GM19455 (cell line): ENCODE results near the gene NOXA1.

Experiments used
- ATAC-seq: cut with Tn5 transposase; IDR thresholded peaks from one replicate; pipeline ENCODE4 v1.9.1; 2021; ENCODE audit not compliant: unreplicated experiment

The NOXA1 gene

GRCh38 chr9:137387891-137388560 is 35.2 kb upstream of the NOXA1 start:
- no peak for ATAC-seq

DNA sequence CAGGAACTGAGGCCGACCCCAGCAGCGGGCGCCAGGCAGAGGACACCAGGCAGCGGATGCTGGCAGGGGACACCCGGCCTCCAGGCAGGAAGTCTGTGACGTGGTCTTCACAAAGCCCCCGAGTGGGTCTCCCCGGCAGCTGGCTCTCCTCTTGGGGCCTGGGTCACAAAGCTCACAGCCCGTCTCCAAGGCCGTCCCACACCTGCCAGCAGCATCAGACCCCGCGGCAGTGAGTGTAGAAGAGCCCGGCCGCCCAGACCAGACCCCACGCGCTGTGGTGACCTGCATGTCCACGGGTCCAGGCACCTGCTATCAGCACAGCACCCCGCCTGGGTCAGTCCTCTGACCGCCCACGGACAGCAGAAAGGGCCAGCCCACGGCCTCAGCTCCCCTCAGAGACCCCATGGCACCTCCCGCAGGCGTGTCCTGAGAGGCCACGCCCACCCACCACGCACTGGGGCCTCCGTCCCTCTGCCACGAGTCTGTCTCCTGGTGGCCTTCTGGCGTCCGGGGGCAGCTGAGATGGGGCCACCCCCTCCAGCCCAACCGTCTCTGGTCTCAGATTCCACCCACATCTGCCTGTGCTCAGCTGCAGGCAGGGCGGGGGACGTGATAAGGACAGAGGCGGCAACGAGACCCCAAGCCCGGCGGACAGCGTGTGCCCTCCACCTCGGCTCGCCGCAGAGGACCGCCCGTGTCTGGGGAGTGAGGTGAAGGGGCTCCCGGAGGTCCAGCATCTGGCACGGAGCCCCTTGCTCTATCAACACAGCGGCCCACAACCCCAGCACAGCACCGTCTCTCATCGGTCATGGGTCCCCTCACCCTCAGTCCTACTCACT is 34.4 kb upstream of the NOXA1 start:
- ATAC-seq, result no peak

DNA sequence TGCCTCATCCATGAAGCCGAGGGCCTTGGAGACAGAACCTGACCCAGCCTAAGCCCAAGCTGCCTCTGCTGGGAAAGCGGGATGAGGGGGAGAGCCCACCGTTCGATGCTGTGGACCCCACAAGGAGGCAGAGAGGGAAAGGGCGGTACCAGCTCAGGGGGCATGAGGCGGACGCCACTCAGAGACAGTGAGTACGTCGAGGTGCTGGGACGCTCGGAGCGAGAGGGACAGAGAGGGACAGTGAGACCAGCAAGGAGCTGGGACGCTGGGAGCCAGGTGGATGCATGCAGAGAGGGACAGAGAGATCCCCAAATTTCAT is 33.8 kb upstream of the NOXA1 start:
- no peak for ATAC-seq

GRCh38 chr9:137390553-137391410 is 32.4 kb upstream of the NOXA1 start:
- ATAC-seq, result no peak

DNA sequence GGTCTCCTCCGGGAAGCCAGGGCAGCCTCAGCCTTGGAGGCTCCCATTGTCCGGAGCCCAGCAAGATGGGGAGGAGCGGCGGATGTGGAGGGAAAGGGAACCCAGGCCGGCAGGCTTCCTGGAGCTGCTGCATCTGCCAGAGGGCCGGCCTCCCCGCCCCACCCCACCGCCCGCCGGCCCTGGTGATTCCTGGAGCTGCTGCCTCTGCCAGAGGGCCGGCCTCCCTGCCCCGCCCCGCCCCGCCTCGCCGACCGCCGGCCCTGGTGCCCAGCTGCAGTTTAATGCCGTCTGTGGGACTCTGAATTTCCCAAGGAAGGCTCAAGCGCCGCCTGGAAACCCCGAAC is 31.8 kb upstream of the NOXA1 start:
- no peak for ATAC-seq

GRCh38 chr9:137392232-137393007 is 30.8 kb upstream of the NOXA1 start:
- ATAC-seq, result no peak

DNA sequence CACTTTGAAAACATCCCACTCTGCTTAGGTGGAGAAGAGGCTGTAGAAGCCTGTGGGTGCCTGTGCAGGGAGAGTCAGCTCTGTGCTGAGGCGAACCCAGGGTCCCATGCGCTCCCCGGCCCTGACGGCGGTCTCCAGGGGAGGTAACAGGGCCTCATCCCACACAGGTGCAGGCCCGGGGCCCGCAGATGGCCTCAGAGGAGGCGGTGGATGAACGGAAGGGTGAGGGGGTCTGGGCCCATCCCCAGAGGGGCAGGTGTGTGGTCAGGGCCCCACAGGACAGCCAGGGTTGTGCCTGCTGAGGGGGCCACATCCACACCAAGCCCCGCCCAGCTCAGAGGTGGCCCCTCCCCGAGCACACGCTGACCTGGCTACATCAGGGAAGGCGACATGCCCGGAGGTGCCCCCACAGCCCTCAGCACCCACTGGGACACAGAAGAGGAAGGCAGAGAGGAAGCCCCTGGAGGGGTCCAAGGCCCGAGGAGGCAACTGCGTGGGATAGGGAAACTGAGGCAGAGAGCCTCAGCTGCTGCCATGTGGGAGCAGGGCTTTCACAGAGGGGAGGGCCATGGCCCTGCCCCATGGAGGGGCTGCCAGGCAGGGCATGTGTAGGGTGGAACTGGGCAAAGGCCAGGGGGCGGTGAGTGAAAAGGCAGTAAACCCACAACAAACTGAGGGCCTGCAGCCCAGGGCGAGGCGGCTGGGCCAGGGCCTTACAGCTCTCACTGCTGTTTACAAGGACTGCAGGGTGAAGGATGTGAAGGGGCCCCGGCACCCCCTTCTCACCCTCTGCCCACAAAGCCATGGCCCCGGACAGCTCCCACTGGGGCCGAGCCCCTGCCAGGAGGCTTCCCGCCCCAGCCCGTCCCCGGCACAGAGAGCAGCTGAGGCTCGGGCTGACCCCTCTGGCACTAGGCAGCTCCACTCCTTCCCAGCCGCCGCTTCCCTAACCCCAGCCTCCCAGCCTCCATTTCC is 29.7 kb upstream of the NOXA1 start:
- no peak for ATAC-seq

DNA sequence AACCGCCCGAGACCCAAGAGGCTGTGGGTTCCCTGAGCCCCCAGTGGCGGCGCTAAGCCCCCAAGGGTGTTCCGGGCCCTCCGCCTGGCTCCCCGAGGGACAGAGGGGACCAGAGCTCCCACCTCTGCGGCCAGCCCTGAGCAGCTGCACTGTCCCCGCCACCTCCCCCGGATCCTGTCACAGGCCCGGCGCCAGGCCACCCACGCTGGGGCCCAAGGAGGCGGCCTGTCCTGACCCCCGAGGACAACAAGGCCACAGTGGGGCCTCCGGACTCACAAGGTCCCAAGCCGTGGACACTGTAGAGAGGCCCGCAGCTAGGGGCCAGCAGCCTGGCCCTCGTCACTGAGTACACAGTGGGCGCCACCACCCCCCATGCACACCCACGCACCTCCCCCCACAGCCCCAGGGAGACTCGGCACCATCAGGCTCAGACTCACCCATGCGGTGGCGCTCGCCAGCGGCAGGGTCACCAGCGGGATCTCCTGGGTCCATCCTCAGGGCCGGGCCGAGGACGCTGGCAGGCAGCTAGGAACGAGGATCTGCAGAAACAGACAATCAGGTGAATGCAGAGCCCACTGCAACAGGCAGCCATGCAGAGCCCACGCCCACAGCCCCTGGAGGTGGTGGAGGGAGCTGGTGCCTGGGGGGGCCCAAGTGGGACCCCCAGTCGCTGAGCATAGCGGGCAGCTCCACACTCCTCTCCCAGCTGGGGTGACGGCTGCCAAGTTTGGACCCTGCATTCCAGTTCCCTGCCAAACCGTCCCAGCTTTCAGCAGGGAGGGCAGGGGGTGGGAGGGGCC is 28.1 kb upstream of the NOXA1 start:
- ATAC-seq, result no peak

DNA sequence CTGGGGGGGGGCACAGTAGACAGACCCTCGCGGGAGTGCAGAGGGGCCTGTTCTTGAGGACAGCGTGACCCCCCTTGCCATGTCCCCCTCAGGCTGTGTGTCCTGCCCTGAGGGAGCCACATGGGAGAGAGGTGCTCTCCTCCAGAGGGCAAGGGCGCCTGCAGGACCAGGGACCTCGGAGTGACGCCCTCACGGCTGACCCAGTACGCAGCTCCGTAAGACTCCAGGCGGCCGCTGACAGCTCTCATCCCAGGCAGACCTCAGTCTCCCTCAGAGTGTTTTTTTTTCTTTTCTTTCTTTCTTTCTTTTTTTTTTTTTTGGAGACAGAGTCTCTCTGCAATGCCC is 27.6 kb upstream of the NOXA1 start:
- no peak for ATAC-seq

DNA sequence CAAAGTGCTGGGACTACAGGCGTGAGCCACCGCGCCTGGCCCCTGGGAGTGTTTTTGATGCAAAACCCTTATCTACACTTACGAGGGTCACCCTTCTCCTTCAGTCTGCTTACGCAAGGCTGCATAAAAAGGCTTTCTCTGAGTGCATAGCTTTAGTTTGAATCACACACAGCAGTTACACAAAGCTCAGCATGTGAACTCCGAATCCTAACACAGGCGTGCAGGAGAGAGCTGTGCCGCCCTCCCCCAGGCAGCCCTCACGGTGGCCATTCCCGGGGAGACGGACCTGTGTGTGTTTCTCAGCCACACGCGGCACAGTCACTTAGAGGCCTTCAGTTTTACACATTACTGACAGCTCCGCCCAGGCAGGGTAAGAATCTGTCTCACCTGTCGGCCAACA is 27.0 kb upstream of the NOXA1 start:
- no peak for ATAC-seq

DNA sequence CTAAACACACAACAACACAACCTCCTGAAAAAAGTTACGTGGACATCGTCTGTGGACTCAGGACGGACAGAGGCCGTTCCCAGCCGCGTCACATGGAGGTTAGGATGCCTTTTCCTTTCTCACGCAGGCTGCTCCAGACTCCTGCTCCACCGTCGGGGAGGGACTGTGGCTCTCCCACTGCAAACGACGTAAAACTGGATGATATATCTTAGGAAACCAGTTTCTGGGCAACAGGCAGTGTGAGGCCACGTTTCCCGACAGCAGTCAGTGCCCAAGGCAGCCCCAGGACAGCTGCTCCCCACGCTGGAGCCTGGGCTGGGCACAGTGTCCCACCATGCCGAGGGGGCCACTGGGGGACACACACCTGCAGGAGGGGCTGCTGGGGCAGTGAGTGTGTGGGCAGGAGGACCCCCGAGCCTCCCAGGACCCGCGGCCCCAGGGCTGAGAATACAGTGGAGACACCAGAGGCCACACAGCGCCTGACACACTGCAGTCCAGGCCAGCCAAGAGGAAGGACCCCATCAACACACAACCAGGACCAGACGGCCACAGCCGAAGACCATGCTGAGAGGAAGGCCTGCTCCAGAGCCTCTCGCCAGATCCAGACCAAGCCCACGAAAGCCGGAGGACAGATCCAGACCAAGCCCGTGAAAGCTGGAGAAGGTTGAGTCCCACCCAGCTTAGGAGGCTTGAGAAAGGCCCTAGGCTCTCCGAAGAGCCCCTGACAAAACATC is 26.4 kb upstream of the NOXA1 start:
- no peak for ATAC-seq

DNA sequence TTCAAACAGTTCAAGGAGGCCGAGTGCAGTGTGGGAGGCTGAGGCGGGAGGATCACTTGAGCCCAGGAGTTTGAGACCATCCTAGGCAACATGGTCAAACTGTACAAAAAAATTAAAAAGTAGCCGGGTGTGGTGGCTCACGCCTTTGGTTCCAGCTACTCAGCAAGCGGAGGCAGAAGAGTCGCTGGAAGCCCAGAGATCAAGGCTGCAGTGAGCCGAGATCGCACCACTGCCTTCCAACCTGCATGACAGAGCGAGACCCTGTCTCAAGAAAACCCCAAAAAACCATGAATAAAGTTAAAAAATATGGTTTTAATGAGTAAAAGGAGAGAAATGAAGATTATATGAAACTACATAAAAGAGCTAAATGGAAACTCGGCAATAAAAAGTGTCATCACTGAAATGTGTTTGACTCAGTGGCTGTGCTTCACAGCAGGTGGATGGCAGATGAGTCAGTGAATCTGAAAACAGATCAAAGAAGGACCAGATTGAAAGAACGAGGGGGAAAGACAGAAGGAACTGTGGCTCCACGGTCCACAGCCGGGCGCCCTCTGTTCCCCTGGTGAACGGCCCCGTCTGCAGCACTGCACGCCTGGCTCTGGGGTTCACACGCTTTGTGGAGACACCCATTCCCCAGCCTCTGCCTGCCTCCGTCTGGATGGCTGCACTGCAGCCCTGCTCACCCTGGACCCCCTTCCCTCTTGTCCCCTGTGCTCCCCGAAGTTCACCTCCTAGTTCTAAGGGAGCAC is 25.3 kb upstream of the NOXA1 start:
- no peak for ATAC-seq

- no peak for ATAC-seq
Observed at GRCh38 chr9:137398561-137399468, 24.4 kb upstream of the NOXA1 start.

DNA sequence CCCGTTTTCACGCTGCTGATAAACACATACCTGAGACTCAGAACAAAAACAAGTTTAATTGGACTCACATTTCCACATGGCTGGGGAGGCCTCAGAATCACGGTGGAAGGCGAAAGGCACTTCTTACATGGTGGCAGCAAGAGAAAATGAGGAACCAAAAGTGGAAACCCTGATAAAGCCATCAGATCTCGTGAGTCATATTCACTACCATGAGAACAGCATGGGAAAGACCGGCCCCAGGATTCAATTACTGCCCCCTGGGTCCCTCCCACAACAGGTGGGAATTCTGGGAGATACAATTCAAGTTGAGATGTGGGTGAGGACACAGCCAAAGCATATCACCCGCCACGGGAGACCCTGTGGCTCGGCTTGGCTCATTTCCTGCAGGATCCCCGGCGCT is 20.4 kb upstream of the NOXA1 start:
- ATAC-seq, result no peak

DNA sequence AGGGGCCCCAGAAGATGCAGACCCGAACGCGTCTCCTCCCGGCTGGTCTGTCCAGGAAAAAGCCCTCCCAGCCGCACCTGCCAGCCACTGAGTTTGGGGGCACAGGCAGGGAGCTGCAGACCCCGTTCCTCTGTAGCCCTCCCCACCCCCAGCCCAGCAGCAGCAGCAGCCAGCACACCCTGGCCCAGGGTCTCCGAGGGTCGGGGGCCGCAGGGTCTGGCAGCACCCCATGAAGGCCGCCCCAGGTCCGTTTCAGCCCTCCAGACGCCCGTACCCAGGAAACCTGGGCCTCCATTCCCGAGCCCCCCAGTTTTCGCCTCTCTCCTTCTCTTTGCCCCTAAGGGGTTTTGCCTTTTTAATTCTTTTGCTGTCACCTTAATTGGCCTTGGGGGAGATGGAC is 19.9 kb upstream of the NOXA1 start:
- no peak for ATAC-seq

DNA sequence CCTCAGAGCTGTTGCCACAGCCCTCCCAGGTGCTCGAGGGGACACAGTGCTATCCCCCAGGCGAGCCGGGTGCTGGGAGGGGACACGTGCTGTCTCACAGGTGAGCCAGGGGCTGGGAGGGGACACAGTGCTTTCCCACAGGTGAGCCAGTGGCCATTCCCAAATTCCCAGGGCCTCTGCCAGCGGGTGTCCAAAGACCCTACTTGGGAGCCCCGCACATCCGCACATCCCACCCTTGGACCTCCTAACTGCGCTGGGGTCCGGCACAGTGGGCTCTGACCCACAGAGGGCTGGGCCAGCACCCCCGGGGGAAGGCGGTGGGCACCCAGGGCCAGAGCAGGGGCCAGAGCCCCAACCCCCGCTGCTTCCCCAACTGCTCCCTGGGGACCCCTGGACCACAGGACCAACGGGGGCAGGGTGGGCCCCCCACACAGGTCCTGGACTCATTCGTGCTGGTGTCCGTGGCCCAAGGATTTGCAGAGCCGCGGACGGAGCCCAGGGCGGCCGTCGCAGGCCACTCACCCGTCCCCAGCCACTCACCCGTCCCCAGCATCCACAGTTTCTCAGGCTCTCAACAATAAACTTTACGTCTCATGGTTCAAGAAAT is 18.1 kb upstream of the NOXA1 start:
- no peak for ATAC-seq

DNA sequence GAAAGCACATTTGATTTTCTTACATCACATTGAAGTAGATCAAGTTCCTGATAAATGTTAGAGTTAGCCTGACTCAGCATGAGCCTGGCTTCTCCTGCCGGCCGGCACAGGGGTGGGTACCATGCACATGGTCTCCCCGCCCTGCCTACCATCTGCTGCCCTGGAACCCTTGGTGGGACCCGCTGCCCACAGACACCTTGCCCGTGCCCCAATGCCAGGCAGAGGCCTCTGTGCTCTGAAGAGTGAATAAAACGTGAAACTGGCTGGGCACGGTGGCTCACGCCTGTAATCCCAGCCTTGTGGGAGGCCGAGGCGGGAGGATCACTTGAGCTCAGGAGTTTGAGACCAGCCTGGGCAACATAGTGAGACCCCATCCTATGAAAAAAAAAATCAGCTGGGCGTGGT is 17.5 kb upstream of the NOXA1 start:
- no peak for ATAC-seq
